GM21526 (cell line): ENCODE results near the gene SEMA4D.
"Not testable (repeated sequence)": the region's sequence is repeated elsewhere in the genome, so short reads cannot be mapped to it uniquely, and the experiment has no call there.

Source experiments
- ATAC-seq: cut with Tn5 transposase; IDR thresholded peaks from one replicate; pipeline ENCODE4 v1.9.1; 2021; ENCODE audit warnings: moderate library complexity; ENCODE audit not compliant: unreplicated experiment, low FRiP score

The SEMA4D gene

DNA sequence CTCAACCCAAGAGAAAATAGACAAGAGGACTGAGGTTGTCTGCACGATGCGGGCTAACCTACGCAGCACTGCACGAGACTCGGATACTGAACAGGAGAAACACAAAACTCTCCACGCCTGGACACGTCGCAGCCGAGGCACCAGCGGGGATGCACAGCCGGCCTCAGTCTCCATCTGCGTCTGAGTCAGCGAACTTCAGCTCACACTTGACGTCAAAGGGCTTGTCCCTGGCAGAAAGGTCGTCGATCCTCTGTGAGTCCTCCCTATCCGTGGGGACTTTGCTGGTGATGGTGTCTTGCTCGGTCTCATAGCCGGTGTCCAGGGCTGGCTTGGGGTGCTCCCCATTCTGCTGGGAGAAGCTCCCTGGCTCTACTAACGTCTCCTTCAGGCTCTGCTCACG is 119.4 kb downstream of the SEMA4D start:
- ATAC-seq: no peak

DNA sequence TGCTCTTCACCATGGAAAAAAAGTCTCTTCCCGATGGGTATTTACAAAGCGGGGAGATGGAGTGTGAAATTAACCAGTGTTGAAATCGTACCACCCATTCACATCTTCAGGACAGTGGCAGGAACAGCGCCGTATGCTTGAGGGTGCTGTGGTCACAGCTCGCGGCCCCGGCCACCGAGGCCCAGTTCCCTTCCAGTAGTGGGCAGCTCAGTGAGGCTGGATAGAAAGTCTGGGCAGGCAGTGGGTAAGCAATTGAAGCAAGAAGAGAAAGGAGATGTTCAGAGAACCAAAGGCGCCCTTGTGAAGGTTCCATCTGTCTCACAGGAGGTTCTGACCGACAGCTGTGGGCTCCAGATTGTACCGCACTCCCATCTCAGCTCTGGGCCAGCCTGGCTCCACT is 120.5 kb downstream of the SEMA4D start:
- ATAC-seq: no peak

DNA sequence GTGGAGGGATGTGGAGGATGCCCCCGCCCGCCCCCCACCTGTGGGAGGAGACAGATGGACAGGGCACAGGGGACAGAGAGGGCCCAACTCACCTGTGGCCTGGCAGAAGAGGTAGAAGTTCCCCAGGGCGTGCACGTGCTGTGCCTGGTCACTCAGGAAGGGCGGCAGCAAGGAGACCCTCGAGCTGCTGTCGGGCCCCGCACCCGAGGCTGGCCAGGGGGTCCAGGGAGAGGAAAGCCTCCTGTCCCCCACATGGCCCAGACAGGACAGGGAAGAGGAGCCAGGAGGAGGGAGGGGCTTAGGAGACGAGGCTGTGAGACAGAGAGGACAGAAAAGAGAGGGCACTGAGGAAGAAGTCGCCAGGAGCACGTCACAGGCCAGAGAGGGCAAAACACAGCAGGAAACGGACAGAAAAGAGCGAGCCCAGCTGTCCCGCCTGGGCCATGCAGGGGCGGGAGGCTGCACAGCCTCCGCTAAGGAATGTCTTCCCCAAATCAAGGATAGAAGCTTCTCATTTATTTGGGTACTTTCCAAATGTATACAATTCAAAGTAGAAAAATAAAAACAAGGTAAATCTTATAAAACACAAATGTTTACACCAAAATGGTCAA is 121.1 kb downstream of the SEMA4D start:
- ATAC-seq: no peak

GRCh38 chr9:89376286-89376685 is 121.6 kb downstream of the SEMA4D start:
- ATAC-seq: no peak

DNA sequence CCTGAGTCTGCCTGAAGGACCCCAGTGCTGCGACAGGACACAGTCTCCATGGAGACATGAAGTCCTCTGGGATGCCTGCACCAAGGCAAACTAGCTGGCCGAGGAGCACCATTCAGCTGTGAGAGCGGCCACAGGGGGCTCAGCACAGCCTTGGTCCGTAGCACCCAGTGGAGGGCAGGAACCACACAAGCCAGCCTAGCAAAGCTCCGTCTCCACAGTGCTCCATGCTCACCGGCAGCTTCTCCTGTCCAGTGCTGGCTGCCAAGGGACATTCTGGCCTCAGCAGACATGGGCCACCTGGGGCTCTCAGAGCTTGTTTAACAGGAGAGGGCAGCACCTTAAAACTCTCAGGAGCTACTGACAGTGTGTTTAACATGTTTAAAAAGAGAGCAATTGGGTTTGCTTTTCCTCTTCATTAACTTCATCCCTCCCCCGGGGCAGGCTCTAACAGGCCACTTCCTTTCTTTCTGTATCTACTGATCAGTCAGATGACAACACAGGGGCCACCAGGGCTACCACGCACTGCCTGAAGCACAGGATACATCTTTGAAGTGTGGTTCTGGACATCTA is 122.6 kb downstream of the SEMA4D start:
- peak; percentile 58 for ATAC-seq

GRCh38 chr9:89374176-89374575 is 123.7 kb downstream of the SEMA4D start:
- ATAC-seq: no peak

DNA sequence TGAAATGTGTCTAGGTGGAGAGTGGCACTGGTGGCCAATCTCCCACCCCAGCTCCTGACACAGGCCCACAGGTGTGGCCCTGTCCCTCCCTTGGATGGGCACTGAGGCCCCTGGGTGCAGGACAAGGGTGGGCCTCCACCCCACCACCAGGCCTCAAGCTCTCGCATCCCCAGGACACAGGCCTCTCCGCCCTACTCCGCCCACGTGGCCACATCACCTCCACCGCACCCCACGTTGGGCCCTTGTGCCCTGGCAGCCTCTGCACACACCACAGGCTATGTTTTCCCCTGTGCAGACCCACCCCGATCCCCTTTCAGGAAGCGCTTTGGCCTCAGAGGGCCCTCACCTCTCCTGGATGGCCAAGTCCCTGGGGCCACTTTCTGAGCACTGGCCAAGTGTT is 124.9 kb downstream of the SEMA4D start:
- no peak for ATAC-seq

DNA sequence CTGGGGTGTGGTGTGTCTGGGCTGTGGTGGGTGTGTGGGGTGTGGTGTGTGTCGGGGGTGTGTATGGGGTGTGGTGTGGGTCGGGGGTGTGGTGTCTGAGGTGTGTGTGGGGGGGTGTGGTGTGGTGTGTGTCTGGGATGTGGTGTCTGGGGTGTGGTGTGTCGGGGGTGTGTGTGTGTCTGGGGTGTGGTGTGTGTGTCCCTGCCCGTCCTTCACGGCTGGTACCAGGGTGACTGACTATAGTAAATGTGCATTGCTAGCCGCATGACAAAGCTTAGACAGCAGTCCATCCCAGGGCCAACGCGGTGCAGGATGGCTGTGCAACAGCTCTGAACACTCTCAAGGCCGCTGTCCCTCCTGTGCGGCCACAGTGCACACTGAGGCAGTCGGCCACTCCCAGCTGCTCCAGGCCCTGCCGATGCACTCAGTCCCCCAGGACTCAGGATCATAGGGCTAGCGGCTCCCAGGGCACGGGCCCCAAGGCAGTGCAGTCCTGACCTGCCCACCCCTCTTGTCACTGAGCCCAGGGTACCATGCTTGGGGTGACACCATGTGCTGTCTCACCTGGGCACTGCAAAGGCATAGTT is 125.6 kb downstream of the SEMA4D start:
- no peak for ATAC-seq

DNA sequence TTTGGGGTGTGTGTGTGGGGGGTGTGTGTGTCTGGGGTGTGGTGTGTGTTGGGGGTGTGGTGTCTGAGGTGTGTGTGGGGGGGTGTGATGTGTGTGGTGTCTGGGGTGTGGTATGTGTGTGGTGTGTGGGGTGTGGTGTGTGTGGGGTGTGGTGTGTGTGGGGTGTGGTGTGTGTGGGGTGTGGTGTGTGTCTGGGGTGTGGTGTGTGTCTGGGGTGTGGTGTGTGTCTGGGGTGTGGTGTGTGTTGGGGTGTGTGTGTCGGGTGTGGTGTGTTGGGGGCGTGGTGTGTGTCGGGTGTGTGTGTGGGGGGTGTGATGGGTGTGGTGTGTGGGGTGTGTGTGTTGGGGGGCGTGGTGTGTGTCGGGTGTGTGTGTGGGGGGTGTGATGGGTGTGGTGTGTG is 126.1 kb downstream of the SEMA4D start:
- ATAC-seq: not testable (repeated sequence)

GRCh38 chr9:89370593-89370992 is 127.3 kb downstream of the SEMA4D start:
- ATAC-seq: no peak

GRCh38 chr9:89368978-89369377 is 128.9 kb downstream of the SEMA4D start:
- ATAC-seq: no peak

DNA sequence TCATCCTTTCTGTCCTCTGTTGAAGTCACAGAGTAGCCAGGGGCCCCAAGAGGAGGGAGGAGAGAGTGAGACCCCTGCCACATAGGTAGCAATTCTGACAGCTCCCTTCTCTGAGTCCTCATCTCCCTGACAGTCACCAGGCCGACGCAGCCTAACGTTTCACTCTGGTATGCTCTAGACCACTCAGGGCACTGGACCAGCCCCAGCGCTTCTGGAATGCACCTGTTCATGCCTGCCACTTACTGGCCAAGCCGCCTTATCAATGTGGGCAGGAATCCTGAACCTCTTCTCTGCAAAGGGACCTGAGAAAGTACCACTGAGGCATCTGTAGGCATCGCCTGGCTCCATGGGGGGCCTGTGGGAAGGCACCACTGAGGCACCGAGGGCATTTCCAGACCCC is 129.4 kb downstream of the SEMA4D start:
- ATAC-seq: no peak

DNA sequence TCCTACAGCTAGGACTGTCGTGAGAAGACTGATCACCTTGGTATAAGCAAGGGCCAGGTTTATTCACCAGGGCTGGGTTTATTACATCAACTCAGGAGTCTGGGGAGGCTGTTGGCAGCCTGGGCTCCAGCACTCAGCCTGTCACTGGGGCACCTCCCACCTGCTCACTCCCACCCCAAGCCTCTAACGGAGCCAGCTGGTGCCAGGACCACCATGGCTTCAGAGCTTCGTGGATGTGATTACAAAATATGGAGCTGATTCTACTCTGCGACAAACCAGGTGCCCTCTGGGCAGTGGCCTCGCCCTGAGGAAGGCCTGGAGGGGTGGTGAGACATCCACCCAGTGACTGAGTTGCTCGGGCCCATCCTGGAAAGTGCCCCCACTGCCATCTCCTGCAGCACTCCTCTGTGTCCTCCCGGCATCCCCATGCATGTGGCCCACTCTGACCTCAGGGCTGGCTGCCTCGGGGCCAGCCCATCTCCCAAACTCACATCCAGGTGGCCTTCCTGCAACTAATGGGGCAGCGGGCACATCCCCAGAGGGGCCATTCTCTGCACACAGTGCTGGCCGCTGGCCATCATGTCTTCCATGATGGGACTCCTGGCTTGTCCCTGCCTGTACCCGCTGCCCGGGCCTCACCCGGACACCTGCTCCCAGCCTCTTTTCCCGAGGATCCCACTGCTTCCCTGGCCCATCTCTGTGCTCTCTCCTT is 130.0 kb downstream of the SEMA4D start:
- ATAC-seq: no peak

- ATAC-seq: no peak
These were observed 130.6 kb downstream of the SEMA4D start for GRCh38 chr9:89367281-89367680.

DNA sequence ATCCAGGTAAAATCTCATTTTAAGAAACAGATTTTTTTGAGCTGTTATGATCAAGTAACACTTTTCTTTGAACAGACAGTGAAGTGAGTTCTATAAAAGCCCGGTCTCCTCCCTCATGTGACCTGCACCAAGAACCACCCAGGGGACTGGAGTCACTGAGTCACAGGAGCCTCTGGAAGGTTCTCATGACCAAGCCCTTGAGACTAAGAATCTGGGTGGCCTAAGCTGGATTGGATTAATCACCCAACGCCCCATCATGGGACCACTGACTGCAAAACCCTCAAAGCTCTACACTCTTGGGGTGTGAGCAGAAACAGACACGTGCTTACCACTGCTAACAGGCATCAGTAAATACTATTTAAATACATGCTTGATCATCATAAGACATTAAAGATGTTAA is 131.2 kb downstream of the SEMA4D start:
- ATAC-seq: no peak

DNA sequence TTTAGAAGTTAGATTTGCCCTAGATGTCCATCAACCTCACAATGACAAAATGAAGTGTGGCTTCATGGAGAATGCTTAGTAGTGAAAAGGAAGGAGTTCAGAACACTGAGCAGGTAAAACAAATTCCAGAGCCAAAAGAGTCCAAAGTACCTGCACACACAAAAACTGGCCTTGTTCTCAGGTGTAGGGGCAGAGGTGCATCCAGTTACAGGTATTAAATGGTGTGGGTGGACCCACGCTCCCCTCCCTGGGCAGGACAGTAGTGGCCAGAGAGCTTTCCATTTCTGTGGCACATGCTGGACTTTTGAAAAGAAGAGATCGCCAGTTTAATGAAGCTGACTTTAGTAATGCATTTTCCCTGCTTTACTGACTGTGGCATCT is 132.4 kb downstream of the SEMA4D start:
- no peak for ATAC-seq

DNA sequence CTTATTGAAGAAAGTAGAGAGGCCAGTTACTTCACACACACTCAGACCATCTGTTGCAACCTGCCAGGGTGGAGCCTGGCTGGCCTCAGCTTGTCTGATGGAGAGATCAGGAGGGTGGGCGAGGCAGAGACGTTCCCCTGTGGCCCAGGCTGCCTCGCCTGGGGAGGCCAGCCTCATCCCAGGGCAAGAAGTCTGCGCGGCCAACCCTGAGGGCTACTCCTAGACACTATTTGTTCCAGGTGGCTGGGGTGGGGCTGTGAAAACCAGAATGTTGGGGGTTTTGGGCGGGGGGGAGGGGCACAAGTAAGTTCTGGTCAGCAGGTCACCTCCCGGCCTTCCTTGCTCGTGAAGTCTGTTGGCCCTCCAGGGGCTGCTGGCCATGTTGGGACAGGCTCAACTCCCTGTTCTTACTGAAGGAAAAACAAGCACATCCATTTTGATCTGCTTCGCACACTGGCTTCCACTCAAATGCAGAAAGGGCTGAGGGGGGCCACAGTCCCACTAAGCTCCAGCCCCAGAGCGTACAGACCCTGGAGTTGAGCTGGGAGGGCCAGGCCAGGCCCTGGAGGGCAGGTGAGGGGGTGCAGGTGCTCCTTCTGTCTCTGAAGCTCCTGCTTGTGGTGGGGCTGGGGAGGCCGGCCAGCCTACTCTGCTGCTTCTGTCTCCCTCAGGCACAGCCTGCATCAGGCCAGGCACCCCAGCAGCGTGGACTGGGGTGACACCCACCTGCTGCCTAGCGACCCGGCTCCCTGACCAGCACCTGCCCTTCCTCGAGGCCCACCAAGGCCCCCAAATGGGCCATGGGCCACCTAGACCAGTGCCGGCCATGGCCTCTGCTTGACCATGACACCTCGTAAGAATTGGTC is 133.0 kb downstream of the SEMA4D start:
- ATAC-seq: no peak

- no peak for ATAC-seq
These were observed 133.8 kb downstream of the SEMA4D start for GRCh38 chr9:89363921-89364665.

- ATAC-seq: no peak
These were observed 134.6 kb downstream of the SEMA4D start for GRCh38 chr9:89363311-89363670.

- no peak for ATAC-seq
These were observed 135.1 kb downstream of the SEMA4D start for GRCh38 chr9:89362647-89363310.
